ENCODE results near the gene EGLN1.

Gene EGLN1

DNA sequence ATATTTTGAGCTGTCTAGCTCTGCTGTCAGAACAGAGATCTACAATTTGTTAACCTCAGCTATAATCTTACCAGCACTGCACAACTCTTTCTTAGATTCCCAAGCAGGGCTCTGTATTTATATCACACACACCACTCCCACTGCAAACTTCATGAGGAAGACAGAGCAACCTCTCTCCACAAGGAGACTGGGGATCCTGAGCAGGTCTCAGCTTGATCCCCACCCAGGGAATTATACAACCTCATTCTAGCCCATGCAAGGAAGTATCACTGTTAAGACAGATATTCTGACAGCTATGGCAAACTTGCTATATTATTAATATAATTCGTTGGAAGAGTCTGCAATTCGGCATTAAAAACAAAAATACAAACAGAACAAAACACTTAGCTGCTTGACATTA is 40.4 kb downstream of the EGLN1 start:
- H3K4me3 ChIP-seq (ENCODE audit: control insufficient read depth, low read depth, low read length), result no peak overlapping the region
- DNase-seq (ENCODE audit: low read depth), result no peak
- TF ChIP-seq, protein P1, sequence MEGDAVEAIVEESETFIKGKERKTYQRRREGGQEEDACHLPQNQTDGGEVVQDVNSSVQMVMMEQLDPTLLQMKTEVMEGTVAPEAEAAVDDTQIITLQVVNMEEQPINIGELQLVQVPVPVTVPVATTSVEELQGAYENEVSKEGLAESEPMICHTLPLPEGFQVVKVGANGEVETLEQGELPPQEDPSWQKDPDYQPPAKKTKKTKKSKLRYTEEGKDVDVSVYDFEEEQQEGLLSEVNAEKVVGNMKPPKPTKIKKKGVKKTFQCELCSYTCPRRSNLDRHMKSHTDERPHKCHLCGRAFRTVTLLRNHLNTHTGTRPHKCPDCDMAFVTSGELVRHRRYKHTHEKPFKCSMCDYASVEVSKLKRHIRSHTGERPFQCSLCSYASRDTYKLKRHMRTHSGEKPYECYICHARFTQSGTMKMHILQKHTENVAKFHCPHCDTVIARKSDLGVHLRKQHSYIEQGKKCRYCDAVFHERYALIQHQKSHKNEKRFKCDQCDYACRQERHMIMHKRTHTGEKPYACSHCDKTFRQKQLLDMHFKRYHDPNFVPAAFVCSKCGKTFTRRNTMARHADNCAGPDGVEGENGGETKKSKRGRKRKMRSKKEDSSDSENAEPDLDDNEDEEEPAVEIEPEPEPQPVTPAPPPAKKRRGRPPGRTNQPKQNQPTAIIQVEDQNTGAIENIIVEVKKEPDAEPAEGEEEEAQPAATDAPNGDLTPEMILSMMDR (IDR thresholded peaks at IDR 0.05; ENCODE audit: control insufficient read depth, insufficient read depth, low read depth, low read length, missing control alignments), result no peak

DNA sequence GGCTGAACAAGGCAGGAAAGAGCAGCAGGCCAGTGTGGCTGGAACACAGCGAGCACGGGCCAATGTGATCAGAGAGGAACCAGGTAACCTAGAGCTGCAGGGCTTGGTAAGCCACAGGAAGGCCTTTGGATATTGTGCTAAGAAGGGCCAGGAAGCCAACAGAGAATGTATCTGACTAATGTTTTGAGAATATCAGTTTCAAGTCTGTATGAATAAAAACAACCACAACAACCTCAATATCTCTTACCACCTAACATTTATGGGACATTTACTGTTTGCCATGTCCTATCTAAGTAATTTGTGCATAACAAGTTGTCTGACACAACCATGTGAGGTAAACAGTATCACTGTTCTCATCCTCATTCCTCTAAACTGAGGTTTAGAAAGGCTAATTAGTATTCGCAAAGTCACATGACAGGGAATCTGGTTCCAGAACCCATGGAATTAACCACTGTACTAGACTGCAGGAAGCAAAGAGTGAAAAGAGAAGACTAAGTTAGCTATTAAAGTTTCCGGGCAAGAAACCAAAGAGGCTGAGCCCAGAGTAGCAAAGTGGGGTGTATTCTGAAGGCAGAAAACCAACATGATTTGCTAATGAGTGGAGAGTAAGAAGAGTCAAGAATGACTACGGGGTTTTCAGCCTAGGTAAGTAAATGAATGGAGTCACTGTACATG is 45.1 kb downstream of the EGLN1 start:
- H3K4me3 ChIP-seq (ENCODE audit: control insufficient read depth, low read depth, low read length), result no peak overlapping the region
- TF ChIP-seq, protein P1 (IDR thresholded peaks at IDR 0.05; ENCODE audit: control insufficient read depth, insufficient read depth, low read depth, low read length, missing control alignments), result no peak
- no peak for DNase-seq (ENCODE audit: low read depth)

DNA sequence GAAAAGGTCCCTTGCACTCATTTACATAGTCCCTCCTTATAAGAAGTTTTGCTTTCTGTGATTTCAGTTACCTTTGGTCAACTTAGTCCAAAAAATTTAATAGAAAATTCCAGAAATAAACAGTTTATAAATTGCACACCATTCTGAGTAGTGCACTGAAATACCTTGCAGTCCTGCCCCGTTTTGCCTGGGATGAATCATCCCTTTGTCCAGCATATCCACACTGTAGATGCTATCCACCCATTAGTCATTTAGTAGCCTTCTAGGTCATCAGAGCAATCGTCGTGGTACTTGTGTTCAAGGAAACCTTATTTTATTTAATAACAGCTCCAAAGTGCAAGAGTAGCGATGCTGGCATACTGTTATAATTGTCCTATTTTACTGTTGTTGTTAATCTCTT is 46.0 kb downstream of the EGLN1 start:
- no peak overlapping the region for H3K4me3 ChIP-seq (ENCODE audit: control insufficient read depth, low read depth, low read length)
- TF ChIP-seq, protein P1 (IDR thresholded peaks at IDR 0.05; ENCODE audit: control insufficient read depth, insufficient read depth, low read depth, low read length, missing control alignments), result no peak
- DNase-seq (ENCODE audit: low read depth), result no peak

GRCh38 chr1:231374394-231374793 is 47.7 kb downstream of the EGLN1 start:
- TF ChIP-seq, protein P1 (IDR thresholded peaks at IDR 0.05; ENCODE audit: control insufficient read depth, insufficient read depth, low read depth, low read length, missing control alignments), result no peak
- no peak overlapping the region for H3K4me3 ChIP-seq (ENCODE audit: control insufficient read depth, low read depth, low read length)
- no peak for DNase-seq (ENCODE audit: low read depth)

DNA sequence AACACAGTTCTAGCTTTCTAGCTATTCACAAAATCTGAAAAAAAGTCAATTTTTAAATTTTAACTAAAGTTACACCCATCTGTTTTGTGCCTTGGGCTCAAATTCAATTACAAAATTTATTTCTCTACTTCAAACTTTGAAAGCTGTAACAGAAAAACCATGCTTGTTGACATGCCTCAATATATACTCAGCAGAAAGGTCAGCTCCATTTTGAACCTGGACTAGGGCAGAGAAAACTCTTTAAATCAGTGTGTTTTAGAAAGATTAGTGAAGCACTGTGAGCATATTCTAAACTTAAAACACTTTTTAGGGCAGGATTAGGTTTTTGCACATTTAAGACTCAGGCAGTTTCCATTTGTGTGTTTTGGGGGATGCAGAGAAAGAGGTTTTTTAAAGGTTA is 49.6 kb downstream of the EGLN1 start:
- TF ChIP-seq, protein P1 (IDR thresholded peaks at IDR 0.05; ENCODE audit: control insufficient read depth, insufficient read depth, low read depth, low read length, missing control alignments), result no peak
- no peak for DNase-seq (ENCODE audit: low read depth)
- no peak overlapping the region for H3K4me3 ChIP-seq (ENCODE audit: control insufficient read depth, low read depth, low read length)

GRCh38 chr1:231369282-231369681 is 52.8 kb downstream of the EGLN1 start:
- TF ChIP-seq, protein P1 (IDR thresholded peaks at IDR 0.05; ENCODE audit: control insufficient read depth, insufficient read depth, low read depth, low read length, missing control alignments), result no peak
- no peak for DNase-seq (ENCODE audit: low read depth)
- no peak overlapping the region for H3K4me3 ChIP-seq (ENCODE audit: control insufficient read depth, low read depth, low read length)

Measured in AG09309 (cell line).